HepG2 (cell line): ENCODE measurements around the gene SMAD3. TPM values are rescaled to one million over a fixed set of nuclear protein-coding genes. Genes with fewer than 3 reads are reported as not detected.
A peak's percentile ranks its signal among the peaks of the same experiment; 100 is the strongest.

Source experiments
- ARID2 ChIP-seq: sonication (generic); formaldehyde crosslinking; IDR thresholded peaks from 2 replicates; pipeline ENCODE4 v1.8.1; 2022; ENCODE audit warnings: mild to moderate bottlenecking, missing genetic modification reagents, borderline replicate concordance
- ATF2 ChIP-seq: sonication (generic); formaldehyde crosslinking; IDR thresholded peaks from 2 replicates; pipeline ENCODE4 v1.4.0; 2020; ENCODE audit warnings: missing genetic modification reagents
- CHD4 ChIP-seq: fragments of 200-600 bp; sonication (generic); IDR thresholded peaks from 2 replicates; pipeline ENCODE4 v1.7.0; 2017; ENCODE audit warnings: mild to moderate bottlenecking, low read length, borderline replicate concordance
- KLF11 ChIP-seq: IDR thresholded peaks from 2 replicates; pipeline ENCODE4 v1.6.1; 2016; ENCODE audit warnings: missing compliant biosample characterization
- NCOA2 ChIP-seq: sonication (generic); formaldehyde crosslinking; IDR thresholded peaks from 2 replicates; pipeline ENCODE4 v1.8.0; 2022; ENCODE audit warnings: inconsistent platforms
- NR2F1 ChIP-seq, 2 experiments: fragments of 450-650 bp in 1 of 2; formaldehyde crosslinking in 1 of 2; IDR thresholded peaks; 2 replicates each; pipeline versions ENCODE4 v1.5.0 to v1.6.1; 2016 to 2020; ENCODE audit warnings: mild to moderate bottlenecking in 1 of 2, missing compliant biosample characterization in 1 of 2, missing genetic modification reagents in 1 of 2, moderate library complexity in 1 of 2
- SIN3A ChIP-seq: IDR thresholded peaks from 2 replicates; pipeline ENCODE4 v1.6.1; 2011; ENCODE audit warnings: low read depth, mild to moderate bottlenecking, control low read depth, low read length, borderline replicate concordance
- SNAPC2 ChIP-seq: sonication (generic); formaldehyde crosslinking; IDR thresholded peaks from 2 replicates; pipeline ENCODE4 v1.8.1; 2022; ENCODE audit warnings: mild to moderate bottlenecking, missing genetic modification reagents
- SOX6 ChIP-seq, 2 experiments: fragments of 450-650 bp in 1 of 2; sonication (generic) in 1 of 2; formaldehyde crosslinking in 1 of 2; IDR thresholded peaks; 2 replicates each; pipeline versions ENCODE4 v1.4.0 to v1.6.1; 2017 to 2020; ENCODE audit warnings: antibody characterized with exemption in 1 of 2, mild to moderate bottlenecking in 1 of 2, missing genetic modification reagents in 1 of 2
- THAP11 ChIP-seq: IDR thresholded peaks from 2 replicates; pipeline ENCODE4 v1.6.1; 2016; ENCODE audit warnings: missing biosample characterization, missing genetic modification reagents
- ZNF33A ChIP-seq: sonication (generic); formaldehyde crosslinking; IDR thresholded peaks from 2 replicates; pipeline ENCODE4 v1.5.1; 2020; ENCODE audit warnings: missing genetic modification reagents, mild to moderate bottlenecking, moderate library complexity, borderline replicate concordance
- ZNF367 ChIP-seq: sonication (generic); formaldehyde crosslinking; IDR thresholded peaks from 2 replicates; pipeline ENCODE4 v1.4.0; 2020; ENCODE audit warnings: missing genetic modification reagents, borderline replicate concordance
- ZNF407 ChIP-seq: sonication (generic); formaldehyde crosslinking; IDR thresholded peaks from one replicate; pipeline ENCODE4 v1.5.1; 2020; ENCODE audit warnings: mild to moderate bottlenecking, missing genetic modification reagents; ENCODE audit errors: not compliant biosample characterization
- ZNF44 ChIP-seq: sonication (generic); formaldehyde crosslinking; IDR thresholded peaks from 2 replicates; pipeline ENCODE4 v1.5.1; 2020; ENCODE audit warnings: mild to moderate bottlenecking, missing genetic modification reagents
- ZNF484 ChIP-seq: sonication (generic); formaldehyde crosslinking; IDR thresholded peaks from 2 replicates; pipeline ENCODE4 v1.5.1; 2020; ENCODE audit warnings: mild to moderate bottlenecking, low read depth, missing genetic modification reagents, borderline replicate concordance
- ZNF629 ChIP-seq: sonication (generic); formaldehyde crosslinking; conservative IDR thresholded peaks from 2 replicates; pipeline ENCODE4 v1.5.0; 2020; ENCODE audit warnings: missing genetic modification reagents
- polyA plus RNA-seq, 8 experiments: library from polyadenylated mRNA; depleted of rRNA in 3 of 8; stranded (reverse) in 7 of 8; unstranded in 1 of 8; fragments of >200 nt; fragmentation: Illumina TruSeq in 4 of 8; extraction: Trizol in 4 of 8; gene quantifications; 2 replicates each; pipeline versions ENCODE4 v1.2.1 to v1.2.3, GENCODE V29; 2011 to 2016; ENCODE audit warnings: low read depth in 4 of 8, missing spikeins in 1 of 8, mixed read lengths in 1 of 8; ENCODE audit not compliant: insufficient read depth in 1 of 8
- total RNA-seq, 5 experiments: library from RNA; depleted of rRNA; stranded (reverse); fragments of >200 nt; fragmentation: Illumina TruSeq; extraction: Trizol; gene quantifications; 2 replicates each; pipeline ENCODE4 v1.2.3, GENCODE V29; 2016; ENCODE audit warnings: low read depth in 1 of 5

Gene SMAD3
- total and polyA plus RNA-seq, 2 of the 13 experiments (the other 11 are each of a cell fraction or from before 2014, with no cell fraction given) = 8.6 to 56.3 TPM

GRCh38 chr15:67063689-67064606, 1.5 kb upstream of the SMAD3 start (continued):
- TF ChIP-seq ZNF367 (no peak), ARID2 (CRISPR knock-in tag) (0 out of 2 replicates have a peak, but pooled peaks have one; percentile 48), THAP11 (CRISPR knock-in tag) (peak; percentile 48), NR2F1 (CRISPR knock-in tag; IDR thresholded peaks at IDR 0.05) (no peak), NCOA2 (CRISPR knock-in tag) (peak; percentile 68), CHD4 (no peak; the same call in 1 of the 2 replicates), ATF2 (CRISPR knock-in tag) (peak; percentile 76; the same call in 1 of the 2 replicates), KLF11 (CRISPR knock-in tag) (no peak), SNAPC2 (peak; percentile 53; the same call in 1 of the 2 replicates), SOX6 (IDR thresholded peaks at IDR 0.05) (no peak), SOX6 (CRISPR knock-in tag; IDR thresholded peaks at IDR 0.05) (peak; percentile 86), ZNF629 (peak; percentile 98), ZNF44 (CRISPR knock-in tag) (0 out of 2 replicates have a peak, but pooled peaks have one; percentile 20), ZNF484 (CRISPR knock-in tag) (no peak), ZNF407 (CRISPR knock-in tag) (peak; percentile 17), SIN3A (peak; percentile 83; the same call in 1 of the 2 replicates), ZNF33A (no peak)
